Brain pericyte (primary cell): Measurements from ENCODE around the gene GMPS.
"Not testable (repeated sequence)": the region's sequence is repeated elsewhere in the genome, so short reads cannot be mapped to it uniquely, and the experiment has no call there.

Experiments used
- DNase-seq: peaks from one replicate; pipeline ENCODE4 v3.0.0-alpha.2; 2012; ENCODE audit warnings: low read depth, low spot score

The GMPS gene

DNA sequence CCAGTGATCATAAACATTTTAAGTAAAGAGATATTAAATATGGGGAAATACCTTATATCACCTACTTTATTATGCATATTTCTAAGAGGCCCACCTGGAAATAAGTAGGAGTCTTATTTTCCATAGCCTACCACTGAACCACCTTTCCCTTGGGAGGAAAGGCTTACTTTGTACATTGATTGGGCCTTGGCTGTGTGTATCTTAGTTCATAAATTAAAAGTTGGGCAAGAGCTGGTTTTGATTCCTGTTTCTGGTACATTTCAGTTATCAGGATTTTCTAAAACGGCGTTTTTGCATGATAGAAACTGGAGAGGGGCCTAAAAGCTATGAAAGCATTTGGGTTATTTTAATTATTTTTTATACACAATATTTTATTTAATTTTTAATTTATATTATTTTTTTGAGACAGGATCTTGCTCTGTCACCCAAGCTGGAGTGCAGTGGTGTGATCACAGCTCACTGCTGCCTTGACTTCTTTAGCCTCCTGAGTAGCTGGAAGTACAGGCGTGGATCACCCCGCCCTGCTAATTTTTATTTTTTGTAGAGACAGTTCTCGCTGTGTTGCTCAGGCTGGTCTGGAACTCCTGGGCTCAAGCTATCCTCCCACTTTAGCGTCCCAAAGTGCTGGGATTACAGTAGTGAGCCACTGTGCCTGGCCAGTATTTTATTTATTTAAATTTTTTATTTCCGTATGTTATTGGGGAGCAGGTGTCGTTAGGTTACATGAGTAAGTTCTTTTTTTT is 2.6 kb downstream of the GMPS start:
- no peak for DNase-seq

DNA sequence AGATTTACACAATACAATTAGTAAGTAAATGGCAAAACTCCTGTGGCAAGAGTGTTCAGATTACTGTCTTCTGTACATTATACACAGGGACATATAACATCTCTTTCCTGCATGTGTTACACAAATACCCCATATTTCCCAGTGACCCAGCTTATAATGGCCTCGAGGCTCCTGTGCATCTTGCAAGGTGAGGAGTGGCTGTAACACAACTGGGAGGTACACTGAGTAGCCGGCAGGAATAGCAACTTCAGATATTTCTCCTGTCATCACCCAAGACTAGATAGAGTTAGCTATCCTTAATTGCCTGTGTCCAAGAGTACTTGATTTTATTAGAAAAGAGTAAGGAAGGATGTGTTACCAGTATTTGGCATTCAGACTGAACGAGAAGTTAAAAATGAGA is 5.6 kb downstream of the GMPS start:
- DNase-seq = no peak

DNA sequence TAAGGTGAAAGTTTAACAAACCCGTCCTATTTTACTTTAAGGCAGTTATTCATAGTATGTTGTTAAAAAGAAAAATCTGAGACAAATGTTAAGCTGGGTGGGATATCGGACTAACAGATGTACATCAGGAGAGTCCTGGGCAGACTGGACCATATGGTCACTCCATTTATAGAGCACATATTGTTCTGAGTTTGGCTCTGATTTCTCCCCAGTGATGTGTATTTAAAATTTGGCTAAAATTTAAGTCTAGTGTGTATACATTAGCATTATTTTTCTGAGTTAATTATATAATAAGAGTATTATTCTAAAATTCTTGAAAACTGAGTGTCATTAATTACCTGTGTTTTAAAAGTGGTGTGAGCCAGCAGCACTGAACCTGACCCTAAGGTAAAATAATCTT is 6.1 kb downstream of the GMPS start:
- no peak for DNase-seq

DNA sequence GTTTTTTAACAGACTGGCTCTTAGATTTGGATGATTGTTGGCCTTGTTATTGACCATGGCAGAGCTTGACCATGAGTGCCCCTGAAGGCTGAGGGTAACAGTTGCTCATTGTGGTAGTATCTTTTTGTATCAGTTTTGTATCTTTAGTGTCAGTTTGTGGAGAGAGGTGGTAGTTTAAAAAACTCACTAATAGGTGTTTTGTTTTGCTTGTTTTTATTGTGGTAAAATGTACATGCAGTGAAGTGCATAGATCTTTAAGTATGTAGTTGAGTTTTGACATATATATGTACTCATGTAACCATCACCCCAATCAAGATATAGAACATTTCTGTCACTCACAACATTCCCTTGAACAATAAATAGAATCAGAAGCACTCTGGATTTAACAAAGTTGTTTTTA is 9.8 kb downstream of the GMPS start:
- DNase-seq = no peak

DNA sequence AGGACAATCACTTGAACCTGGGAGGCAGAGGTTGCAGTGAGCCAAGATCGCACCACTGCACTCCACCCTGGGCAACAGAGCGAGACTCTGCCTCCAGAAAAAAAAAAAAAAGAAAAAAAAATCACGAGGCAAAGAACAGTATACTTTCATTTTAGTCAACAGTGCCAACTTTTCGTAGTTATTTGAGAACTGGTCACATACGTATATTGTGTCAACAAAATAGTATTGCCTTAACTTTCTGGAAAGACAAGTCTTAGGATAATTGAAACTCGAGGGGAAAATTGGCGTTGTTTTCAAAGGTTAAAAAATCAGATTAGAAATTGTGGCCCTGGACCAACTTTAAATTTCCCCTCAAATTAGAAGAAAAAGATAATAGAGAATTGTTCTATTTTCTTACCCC is 13.8 kb downstream of the GMPS start:
- no peak for DNase-seq

DNA sequence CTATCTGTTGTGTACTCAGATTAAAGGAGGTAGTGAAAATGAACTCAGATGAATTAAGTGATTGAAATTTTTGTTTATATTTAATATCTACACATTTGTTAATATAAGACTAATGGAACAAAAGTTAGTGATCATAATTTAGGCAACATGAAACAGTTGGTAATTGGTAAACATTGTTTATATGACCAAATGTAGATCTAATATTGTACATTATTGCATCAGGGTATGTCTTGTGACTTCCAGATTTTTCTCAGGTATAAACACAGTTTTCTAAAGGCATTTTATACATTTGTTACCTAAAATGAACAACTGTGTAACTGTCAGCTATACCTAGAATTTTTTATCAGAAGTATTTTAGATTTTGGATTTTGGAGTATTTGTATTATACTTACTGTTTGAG is 14.8 kb downstream of the GMPS start:
- DNase-seq = no peak

DNA sequence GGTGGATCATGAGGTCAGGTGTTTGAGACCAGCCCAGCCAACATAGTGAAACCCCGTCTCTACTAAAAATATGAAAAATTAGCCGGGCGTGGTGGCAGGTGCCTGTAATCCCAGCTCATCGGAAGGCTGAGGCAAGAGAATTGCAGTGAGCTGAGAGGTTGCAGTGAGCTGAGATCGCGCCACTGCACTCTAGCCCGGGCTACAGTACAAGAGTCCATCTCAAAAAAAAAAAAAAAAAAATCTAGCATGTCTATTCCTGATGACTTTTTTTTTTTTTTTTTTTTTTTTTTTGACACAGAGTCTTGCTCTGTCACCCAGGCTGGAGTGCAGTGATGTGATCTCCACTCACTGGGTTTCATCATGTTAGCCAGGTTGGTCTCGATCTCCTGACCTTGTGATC is 15.9 kb downstream of the GMPS start:
- not testable (repeated sequence) for DNase-seq

DNA sequence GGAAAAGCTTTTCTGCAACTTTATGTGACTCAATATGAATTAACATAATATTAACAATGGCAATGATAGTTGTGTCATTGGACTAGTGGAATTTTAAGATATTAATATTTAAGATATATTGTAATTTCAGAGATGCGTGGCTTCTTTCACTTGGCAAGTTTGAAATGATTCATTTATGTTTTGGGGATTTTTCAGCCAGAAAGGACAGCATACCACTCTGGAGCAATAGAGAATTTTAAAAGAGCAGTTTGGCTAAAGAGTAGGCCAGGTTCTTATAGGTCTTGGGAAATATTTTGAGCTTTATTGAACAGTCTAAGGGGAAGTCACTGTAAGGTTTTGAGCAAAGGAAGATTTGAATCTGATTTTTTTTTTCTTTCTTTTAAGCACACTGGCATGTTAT is 16.5 kb downstream of the GMPS start:
- no peak for DNase-seq

DNA sequence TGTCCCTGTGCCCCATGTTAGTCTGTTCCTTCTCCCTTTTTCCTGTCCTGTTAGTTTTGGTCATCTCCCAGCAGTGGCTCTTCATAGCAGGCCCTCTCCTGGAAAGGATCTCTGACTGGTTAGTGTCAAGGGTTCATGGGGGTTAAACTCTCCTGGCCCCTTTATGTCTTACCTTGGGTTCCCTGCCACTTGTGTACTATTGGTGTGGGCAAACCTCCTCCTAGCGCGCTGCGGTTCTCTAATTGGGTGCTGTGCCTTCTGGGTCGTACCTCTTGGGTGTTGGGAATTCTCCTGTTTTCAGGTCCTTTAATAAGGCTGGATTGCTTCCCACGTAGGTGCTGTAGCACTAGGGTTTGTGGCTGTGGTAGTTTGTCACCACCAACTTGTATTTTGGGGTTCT is 18.8 kb downstream of the GMPS start:
- DNase-seq = no peak

DNA sequence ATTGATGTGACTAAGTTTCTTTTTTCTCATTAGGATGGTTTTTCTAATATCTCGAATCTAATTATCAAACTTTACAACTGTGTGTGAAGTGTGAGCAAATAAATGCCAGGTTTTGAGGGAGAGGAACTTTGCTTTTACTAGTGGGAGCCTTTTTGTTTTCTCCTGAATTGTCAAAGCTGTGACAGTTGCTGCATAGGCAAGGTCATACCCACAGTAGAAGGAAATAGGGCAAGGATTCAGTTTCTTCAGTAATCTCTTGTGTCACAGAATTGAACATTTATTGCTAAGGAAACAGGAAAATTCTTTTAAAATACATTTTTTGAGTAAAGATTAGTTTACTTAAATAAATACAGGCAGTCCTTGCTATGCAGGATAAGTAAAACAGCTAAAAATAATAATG is 19.5 kb downstream of the GMPS start:
- DNase-seq = no peak

DNA sequence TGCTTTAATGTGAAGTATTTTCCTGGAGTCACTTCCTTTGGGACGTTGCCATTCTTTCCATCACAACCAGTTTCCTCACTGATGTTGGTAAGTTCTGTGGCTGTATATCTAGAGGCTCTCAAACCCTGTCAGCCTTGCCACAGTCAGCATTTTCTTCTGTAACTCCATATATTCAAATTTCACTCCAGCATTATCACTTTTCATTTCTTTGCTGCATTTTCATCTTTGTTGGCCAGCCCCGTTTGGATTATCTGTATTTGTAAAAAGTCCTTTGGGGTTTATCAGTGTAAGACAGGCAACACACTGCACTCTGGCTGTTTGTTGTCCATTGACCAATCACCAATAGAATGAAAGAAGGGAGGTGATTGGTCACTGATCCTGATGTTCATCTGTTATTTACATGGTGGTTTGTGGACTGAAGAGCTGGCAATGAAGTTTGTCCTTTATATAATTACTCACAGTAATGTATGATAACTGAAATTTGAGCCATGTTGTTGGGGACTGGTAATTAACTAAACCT is 20.3 kb downstream of the GMPS start:
- no peak for DNase-seq

DNA sequence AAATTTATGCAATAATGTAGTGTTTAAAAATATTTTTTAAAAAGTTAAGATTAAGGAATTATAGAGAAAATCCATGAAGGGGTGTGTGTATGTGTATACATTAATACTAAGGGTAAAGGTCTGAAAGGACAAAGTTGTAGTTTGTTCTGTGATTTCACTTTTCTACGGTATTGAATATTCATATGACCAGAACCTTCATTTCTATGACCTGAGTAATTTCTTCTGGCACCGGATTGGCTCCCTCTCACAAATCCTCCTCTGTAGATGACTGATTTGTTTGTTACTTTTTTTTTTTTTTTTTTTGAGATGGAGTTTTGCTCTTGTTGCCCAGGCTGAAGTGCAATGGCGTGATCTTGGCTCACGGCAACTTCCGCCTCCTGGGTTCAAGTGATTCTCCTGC is 20.9 kb downstream of the GMPS start:
- no peak for DNase-seq

DNA sequence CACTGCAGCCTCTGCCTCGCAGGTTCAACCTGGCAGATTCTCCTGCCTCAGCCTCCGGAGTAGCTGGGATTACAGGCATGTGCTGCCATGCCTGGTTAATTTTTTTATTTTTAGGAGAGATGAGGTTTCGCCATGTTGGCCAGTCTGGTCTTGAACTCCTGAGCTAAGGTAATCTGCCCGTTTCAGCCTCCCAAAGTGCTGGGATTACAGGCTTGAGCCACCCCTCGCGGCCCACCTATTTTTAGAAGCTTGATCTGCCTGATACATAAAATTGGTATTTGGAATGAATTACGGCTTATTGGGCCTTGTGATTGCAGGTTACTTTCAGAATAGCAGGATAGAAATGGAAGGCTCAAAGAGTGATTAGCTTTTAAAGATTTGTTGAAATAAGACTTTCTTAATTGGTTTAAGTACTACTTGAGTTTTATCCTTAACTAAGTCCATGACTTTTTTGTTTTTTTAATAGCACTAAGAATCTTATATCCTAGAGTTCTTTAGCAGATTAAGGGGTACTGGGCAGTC is 25.0 kb downstream of the GMPS start:
- DNase-seq = no peak

DNA sequence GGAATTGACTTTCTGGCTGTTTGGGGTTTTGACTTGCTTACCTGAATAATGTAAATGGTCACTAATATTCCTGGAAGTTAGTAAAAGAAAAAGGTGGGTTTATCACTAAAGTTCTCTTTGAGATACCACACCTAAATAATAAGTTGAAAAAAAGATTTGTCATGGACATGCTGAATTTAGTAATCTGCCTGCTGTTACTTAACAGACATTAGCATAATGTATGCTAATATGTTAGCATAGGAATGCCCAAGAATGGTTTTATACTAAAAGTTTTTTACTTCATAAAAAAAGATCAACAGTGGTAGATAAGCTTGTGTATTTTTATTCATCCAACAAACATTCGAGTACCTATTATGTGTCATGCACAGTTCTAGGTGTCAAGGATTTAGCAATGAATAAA is 36.5 kb downstream of the GMPS start:
- DNase-seq = no peak

DNA sequence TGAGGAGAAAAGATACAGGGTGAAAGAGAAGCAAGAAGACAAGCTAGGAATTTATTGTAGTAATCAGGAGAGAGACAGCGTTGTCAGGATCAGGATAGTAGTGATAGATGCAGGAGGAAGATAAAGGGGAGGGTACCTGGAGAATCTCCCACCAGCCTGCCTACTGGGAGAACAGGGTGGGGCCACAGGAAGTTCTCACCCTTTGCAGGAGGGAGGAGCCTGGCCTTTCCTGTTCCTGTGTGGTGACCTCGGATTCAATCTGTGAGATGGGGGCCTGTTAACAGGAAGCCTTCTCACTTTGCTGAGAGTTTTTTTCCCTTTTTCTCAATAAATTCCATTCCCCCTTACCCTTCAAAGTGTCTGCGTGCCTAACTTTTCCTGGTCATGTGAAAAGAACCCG is 37.6 kb downstream of the GMPS start:
- DNase-seq = no peak

DNA sequence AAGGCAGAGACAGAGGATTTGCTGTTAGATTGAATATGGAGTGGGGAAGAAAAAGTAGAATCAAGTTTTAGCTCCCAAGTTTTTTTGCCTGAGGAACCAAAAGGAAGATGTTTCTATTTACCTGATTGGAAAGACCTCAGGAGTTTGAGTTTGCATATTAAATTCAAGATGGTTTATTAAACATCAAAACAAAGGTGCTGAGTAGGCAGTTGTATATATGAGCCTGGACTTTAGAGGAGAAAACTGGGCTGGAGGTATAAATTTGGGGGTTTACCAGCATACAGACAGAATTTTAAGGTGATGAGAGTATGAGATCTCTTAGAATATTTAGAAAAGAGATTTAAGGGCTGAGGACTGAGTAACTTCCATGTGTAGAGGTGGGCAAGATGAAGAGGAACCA is 38.2 kb downstream of the GMPS start:
- DNase-seq = no peak

DNA sequence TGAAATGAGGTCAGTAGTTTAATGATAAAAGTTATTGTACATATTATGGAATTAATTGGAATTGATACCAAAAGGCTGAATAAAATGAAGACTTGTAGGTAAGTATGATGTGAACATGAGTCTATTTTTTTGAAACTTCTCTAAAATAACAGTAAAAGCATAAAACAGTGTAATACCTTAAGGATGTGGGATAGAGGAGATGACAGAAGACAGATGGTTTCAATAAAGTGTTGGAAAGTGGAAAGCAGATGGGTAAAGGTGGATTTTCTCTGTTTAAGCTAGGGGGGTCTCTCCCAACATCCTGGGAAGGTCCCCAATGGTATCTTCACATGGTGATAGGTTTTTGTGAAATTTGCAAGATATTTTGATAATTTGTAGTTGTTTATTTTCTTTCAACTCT is 41.6 kb downstream of the GMPS start:
- no peak for DNase-seq

DNA sequence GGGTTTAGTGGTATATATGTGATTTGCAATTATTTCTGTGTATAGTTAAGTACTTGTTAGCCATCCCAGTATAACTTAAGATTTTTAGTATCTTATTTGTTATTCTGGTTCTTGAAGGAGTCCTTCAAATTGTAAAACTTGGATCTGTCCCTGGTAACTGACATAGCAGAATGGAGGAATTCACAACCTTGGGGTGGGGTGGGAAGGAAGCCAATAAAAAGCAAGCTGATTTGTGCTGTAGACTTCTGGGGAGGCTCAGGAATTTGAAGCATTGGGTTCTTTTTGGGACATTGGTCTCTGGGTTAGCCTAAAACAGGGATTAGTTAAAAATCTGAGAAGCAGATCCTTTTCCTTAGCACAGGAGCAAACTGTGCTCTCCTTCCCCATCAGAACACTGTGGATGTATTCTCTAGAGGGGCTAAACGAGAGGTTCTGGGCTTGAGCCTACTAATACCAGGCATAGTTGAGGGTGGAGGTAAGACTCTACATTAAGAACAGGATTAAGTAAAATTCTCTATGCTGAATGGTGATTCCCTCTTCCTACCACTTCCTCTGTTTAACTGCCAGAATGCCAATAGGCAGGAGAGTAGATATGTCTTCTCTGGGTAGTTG is 42.2 kb downstream of the GMPS start:
- no peak for DNase-seq

DNA sequence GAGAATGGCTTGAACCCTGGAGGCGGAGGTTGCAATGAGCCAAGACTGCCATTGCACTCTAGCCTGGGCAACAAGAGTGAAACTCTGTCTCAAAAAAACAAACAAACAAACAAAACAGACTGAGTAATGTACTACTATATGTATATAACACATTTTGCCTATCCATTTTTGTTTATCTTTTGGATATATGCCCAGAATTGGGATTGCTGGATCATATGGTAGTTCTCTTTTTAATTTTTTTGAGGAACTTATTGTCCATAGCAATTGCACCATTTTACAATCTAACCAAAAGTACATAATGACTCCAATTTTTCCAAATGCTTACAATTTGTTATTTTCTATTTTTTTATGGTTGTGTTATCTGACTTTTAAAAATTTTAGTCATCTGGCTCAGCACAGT is 47.3 kb downstream of the GMPS start:
- no peak for DNase-seq

DNA sequence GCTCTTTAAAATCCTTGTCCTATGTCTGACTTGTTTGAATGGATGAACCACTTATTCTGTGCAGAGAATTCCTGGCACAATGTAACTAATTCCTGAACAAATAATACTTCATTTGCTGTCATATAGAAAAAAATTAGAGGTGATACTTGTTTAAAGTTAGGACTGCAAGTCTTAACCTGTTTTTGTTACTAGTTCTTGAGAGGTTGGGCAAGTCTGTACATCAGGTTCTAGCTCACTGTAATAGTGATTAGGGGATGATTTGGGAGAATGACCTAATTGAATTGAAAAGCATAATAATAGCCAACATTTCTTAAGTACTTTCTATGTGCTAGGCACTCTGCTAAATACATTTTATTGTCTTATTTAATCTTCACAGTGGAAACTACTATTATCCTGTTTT is 49.3 kb downstream of the GMPS start:
- DNase-seq = no peak

DNA sequence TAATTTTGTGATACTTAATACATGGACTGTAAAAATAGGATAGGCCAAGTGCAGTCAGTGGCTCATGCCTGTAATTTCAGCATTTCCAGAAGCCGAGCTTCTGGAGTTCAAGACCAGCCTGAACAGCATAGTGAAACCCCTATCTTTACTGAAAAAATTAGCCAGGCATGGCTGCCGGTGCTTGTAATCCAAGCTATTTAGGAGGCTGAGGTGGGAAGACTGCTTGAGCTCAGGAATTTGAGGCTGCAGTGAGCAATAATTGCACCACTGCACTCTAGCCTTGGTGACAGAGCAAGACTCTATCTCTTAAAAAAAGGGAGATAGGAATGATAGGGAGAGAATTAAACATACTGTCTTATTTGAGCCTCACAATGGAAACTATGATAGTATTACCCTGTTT is 51.0 kb downstream of the GMPS start:
- no peak for DNase-seq

DNA sequence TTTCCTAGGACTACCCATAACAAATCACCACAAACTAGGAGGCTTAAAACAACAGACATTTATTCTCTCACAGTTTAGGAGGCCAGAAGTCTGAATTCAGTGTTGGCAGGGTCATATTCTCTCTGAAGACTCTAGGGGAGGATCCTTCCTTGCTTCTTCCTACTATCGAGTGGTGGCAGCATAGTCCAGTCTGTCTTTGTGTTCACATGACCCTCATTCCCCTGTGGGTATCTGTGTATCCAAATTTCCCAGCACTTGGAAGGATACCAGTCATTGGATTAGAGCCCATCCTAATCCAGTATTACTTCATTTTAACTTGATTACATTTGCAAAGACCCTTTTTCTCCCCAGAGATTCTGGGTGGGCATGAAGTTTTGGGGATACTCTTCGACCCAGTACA is 63.8 kb downstream of the GMPS start:
- DNase-seq = no peak

DNA sequence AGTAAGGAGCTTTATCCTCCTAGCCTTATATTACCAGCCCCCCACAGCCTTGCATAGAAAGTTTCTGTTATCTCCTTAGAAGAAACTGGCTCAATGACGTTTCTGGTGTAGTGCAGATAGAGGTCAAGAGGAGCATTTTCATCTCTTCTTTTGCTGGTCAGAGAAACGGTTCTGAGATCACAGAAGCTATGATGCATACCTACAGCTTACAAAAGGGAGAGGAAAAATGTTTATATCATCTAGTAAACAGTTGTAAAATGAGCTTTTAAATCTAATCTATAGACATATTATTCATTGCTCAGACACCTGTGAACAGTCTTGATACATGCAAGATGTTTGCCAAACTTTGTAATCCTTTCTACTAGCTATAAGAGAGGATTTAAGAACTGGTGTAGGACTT is 68.0 kb downstream of the GMPS start:
- DNase-seq = no peak
